ENCODE measurements around the gene GSAP. TPM values are rescaled to one million over a fixed set of nuclear protein-coding genes. Genes with fewer than 3 reads are reported as not detected.
A peak's percentile ranks its signal among the peaks of the same experiment; 100 is the strongest.

Gene GSAP
- total and polyA plus RNA-seq, 10 donors: 35.9 to 96.5 (median 76.9) TPM

GRCh38 chr7:77426521-77427051, 10.4 kb upstream of the GSAP start:
- TF ChIP-seq POLR2AphosphoS5 (IDR thresholded peaks at IDR 0.05) (no peak), POLR2A (IDR thresholded peaks at IDR 0.05) (no peak), CTCF (IDR thresholded peaks at IDR 0.05 in 8 of 11, conservative IDR thresholded peaks at IDR 0.05 in 3 of 11) (no peak)
- no peaks in the 10 kb centered on the region for H3K27me3 ChIP-seq (replicated peaks in 1 of 7)
- no peaks in the 10 kb centered on the region for H3K9me3 ChIP-seq
- WGBS, 5 donors: 78 to 88% (median 82%) methylated on average over 5 of the region's 5 CpGs
- H3K36me3 ChIP-seq: no peaks in the 10 kb centered on the region
- peak overlapping the region in 7 of 8 donors; percentile 0 to 81 (median 65) for H3K27ac ChIP-seq
- intact Hi-C loops (cut with DNase I; ENCODE audit: low total_unique reads): no loop called here
- DNase-seq: no peak
- peak overlapping the region in 1 of 8 donors; percentile 6 for H3K4me3 ChIP-seq
- H3K4me1 ChIP-seq: peaks cover 13 to 88% (median 45%) of the 10 kb centered on the region in 6 donors

- 49 to 69% (median 64%) methylated on average over 5 of the region's 5 CpGs for WGBS, 5 donors
- Histone ChIP-seq H3K27me3 (replicated peaks in 1 of 7) (no peaks in the 10 kb centered on the region), H3K27ac (peak overlapping the region in 7 of 8 donors; percentile 0 to 81 (median 65)), H3K9me3 (no peaks in the 10 kb centered on the region), H3K36me3 (no peaks in the 10 kb centered on the region), H3K4me3 (peak overlapping the region in 1 of 8 donors; percentile 6), H3K4me1 (peaks cover 13 to 93% (median 46%) of the 10 kb centered on the region in 6 donors)
- no peak for TF ChIP-seq POLR2A (IDR thresholded peaks at IDR 0.05)
- TF ChIP-seq CTCF (IDR thresholded peaks at IDR 0.05 in 8 of 11, conservative IDR thresholded peaks at IDR 0.05 in 3 of 11): no peak
- no peak for TF ChIP-seq POLR2AphosphoS5 (IDR thresholded peaks at IDR 0.05)
- intact Hi-C loops (cut with DNase I; ENCODE audit: low total_unique reads): no loop called here
- DNase-seq: no peak
Observed at GRCh38 chr7:77426052-77426404, 9.9 kb upstream of the GSAP start.

- no peak for DNase-seq
- no peak for TF ChIP-seq POLR2A (IDR thresholded peaks at IDR 0.05)
- no peak for TF ChIP-seq CTCF (IDR thresholded peaks at IDR 0.05 in 8 of 11, conservative IDR thresholded peaks at IDR 0.05 in 3 of 11)
- no peak for TF ChIP-seq POLR2AphosphoS5 (IDR thresholded peaks at IDR 0.05)
- Histone ChIP-seq H3K36me3 (no peaks in the 10 kb centered on the region), H3K27me3 (replicated peaks in 1 of 7) (no peaks in the 10 kb centered on the region), H3K9me3 (no peaks in the 10 kb centered on the region), H3K27ac (peak overlapping the region in 6 of 8 donors; percentile 9 to 81 (median 72)), H3K4me1 (peaks cover 13 to 95% (median 48%) of the 10 kb centered on the region in 6 donors), H3K4me3 (peak overlapping the region in 1 of 8 donors; percentile 6)
- 70 to 84% (median 77%) methylated on average over 10 of the region's 10 CpGs for WGBS, 5 donors
- intact Hi-C loops (cut with DNase I; ENCODE audit: low total_unique reads): no loop called here
Observed at GRCh38 chr7:77425101-77426051, 9.2 kb upstream of the GSAP start.

GRCh38 chr7:77422500-77422899, 6.4 kb upstream of the GSAP start:
- H3K27me3 ChIP-seq (replicated peaks in 1 of 7): no peaks in the 10 kb centered on the region
- H3K27ac ChIP-seq: peak overlapping the region in 2 of 8 donors; percentile 18 to 58
- intact Hi-C loops (cut with DNase I; ENCODE audit: low total_unique reads): no loop called here
- H3K36me3 ChIP-seq: no peaks in the 10 kb centered on the region
- H3K4me1 ChIP-seq: peaks cover 5 to 80% (median 30%) of the 10 kb centered on the region in 6 donors
- no peak for TF ChIP-seq POLR2A (IDR thresholded peaks at IDR 0.05)
- no peak for TF ChIP-seq CTCF (IDR thresholded peaks at IDR 0.05 in 8 of 11, conservative IDR thresholded peaks at IDR 0.05 in 3 of 11)
- no peak for TF ChIP-seq POLR2AphosphoS5 (IDR thresholded peaks at IDR 0.05)
- DNase-seq: no peak
- no peaks in the 10 kb centered on the region for H3K9me3 ChIP-seq
- no peak overlapping the region for H3K4me3 ChIP-seq
